ENCODE data around the gene RPP21. TPM values are rescaled to one million over a fixed set of nuclear protein-coding genes. Genes with fewer than 3 reads are reported as not detected.

The RPP21 gene
- total RNA-seq, 4 donors from 2014 or later, result 71.4 to 106 (median 91.1) TPM

- TF ChIP-seq CTCF (IDR thresholded peaks at IDR 0.05), result no peak
- TF ChIP-seq POLR2AphosphoS5 (IDR thresholded peaks at IDR 0.05), result no peak
- no peaks in the 10 kb centered on the region for H3K36me3 ChIP-seq
- no peak overlapping the region for H3K27ac ChIP-seq
- H3K27me3 ChIP-seq, result no peaks in the 10 kb centered on the region
- no peak overlapping the region for H3K4me3 ChIP-seq
- DNase-seq (ENCODE audit: low spot score in 2 of 2), result no peak
- WGBS, result 92% methylated on average over 6 of the region's 6 CpGs
- peaks cover 31% of the 10 kb centered on the region for H3K4me1 ChIP-seq
- H3K9me3 ChIP-seq, result no peaks in the 10 kb centered on the region
These were observed 23.1 kb upstream of the RPP21 start for GRCh38 chr6:30321692-30322388.

- no peak for TF ChIP-seq EP300 (IDR thresholded peaks at IDR 0.05)
- no peak for TF ChIP-seq CTCF (IDR thresholded peaks at IDR 0.05)
- TF ChIP-seq POLR2A (IDR thresholded peaks at IDR 0.05), result no peak
- TF ChIP-seq POLR2AphosphoS5 (IDR thresholded peaks at IDR 0.05), result no peak
- no peak overlapping the region for H3K27ac ChIP-seq
- H3K9me3 ChIP-seq, result no peaks in the 10 kb centered on the region
- no peaks in the 10 kb centered on the region for H3K27me3 ChIP-seq
- no peak for DNase-seq (ENCODE audit: low spot score in 2 of 2)
- WGBS, result 85% methylated on average over 20 of the region's 20 CpGs
- H3K36me3 ChIP-seq, result no peaks in the 10 kb centered on the region
- H3K4me1 ChIP-seq, result peaks cover 37% of the 10 kb centered on the region
- no peak overlapping the region for H3K4me3 ChIP-seq
These were observed 22.1 kb upstream of the RPP21 start for GRCh38 chr6:30322527-30323501.

GRCh38 chr6:30323806-30324205, 21.1 kb upstream of the RPP21 start:
- Histone ChIP-seq H3K36me3 (no peaks in the 10 kb centered on the region), H3K27me3 (no peaks in the 10 kb centered on the region), H3K27ac (no peak overlapping the region), H3K4me3 (no peak overlapping the region), H3K4me1 (peaks cover 37% of the 10 kb centered on the region), H3K9me3 (no peaks in the 10 kb centered on the region)
- TF ChIP-seq POLR2AphosphoS5 (IDR thresholded peaks at IDR 0.05), result no peak
- TF ChIP-seq CTCF (IDR thresholded peaks at IDR 0.05), result no peak
- TF ChIP-seq EP300 (IDR thresholded peaks at IDR 0.05), result no peak
- no peak for TF ChIP-seq POLR2A (IDR thresholded peaks at IDR 0.05)
- WGBS, result 98% methylated on average over 1 of the region's 1 CpG
- DNase-seq (ENCODE audit: low spot score in 2 of 2), result no peak

GRCh38 chr6:30325150-30325872, 19.6 kb upstream of the RPP21 start:
- H3K27ac ChIP-seq, result peak overlapping the region; percentile 97
- no peaks in the 10 kb centered on the region for H3K9me3 ChIP-seq
- 4% methylated on average over 10 of the region's 10 CpGs for whole genome bisulfite sequencing
- peaks cover 12% of the 10 kb centered on the region for H3K36me3 ChIP-seq
- peak overlapping the region; percentile 92 for H3K4me3 ChIP-seq
- DNase-seq (ENCODE audit: low spot score in 2 of 2), result no peak
- no peaks in the 10 kb centered on the region for H3K27me3 ChIP-seq
- peaks cover 37% of the 10 kb centered on the region for H3K4me1 ChIP-seq
- no peak for TF ChIP-seq POLR2A (IDR thresholded peaks at IDR 0.05)
- TF ChIP-seq EP300 (IDR thresholded peaks at IDR 0.05), result no peak
- TF ChIP-seq CTCF (IDR thresholded peaks at IDR 0.05), result no peak
- no peak for TF ChIP-seq POLR2AphosphoS5 (IDR thresholded peaks at IDR 0.05)
